K562 (cell line): ENCODE results near the gene TNMD. TPM values are rescaled to one million over a fixed set of nuclear protein-coding genes. Genes with fewer than 3 reads are reported as not detected.

Experiments used
- ATAC-seq: fragments of 200-7000 bp; cut with Tn5 transposase; 3 replicates; pipeline ENCODE4 v1.9.1; 2020; ENCODE audit warnings: moderate library complexity
- BruUV-seq: library from RNA; stranded (reverse); fragments of 400-500 nt; replicated peaks from 2 replicates; lab custom pipeline; 2021; lab: Mats Ljungman, UMichigan
- CTCF ChIA-PET: fragments of 300-600 bp; formaldehyde crosslinking; extraction: SDS; loops from one replicate; lab custom pipeline; 2021; ENCODE audit warnings: low intra/inter-chr PET ratio; lab: Yijun Ruan, JAX
- POLR2A ChIA-PET: fragments of 300-600, 350-650 bp; sonication (Branson Sonifier 250); formaldehyde crosslinking; extraction: SDS; loops from one replicate; lab custom pipeline; 2021; ENCODE audit warnings: antibody characterized with exemption, inconsistent platforms; lab: Yijun Ruan, JAX
- DNase-seq, 4 experiments: peaks; one replicate each; pipeline versions ENCODE4 v3.0.0 to v3.0.0-alpha.2; 2011 to 2018; ENCODE audit warnings: low spot score in 3 of 4, mixed read lengths in 3 of 4; ENCODE audit errors: extremely low read depth in 1 of 4
- FAIRE-seq: peaks from 2 replicates; lab custom pipeline; 2011; peaks lifted over from hg19 to GRCh38; lab: Jason Lieb, UNC
- H2AFZ ChIP-seq: 2 replicates; pipeline ENCODE4 v1.6.0; 2011; ENCODE audit warnings: low read depth, low read length, control low read depth, inconsistent platforms
- H3K27ac ChIP-seq: fragments of 200-600 bp; 3 replicates; pipeline ENCODE4 v1.8.0; 2011; ENCODE audit warnings: low read depth, mild to moderate bottlenecking, control low read depth, inconsistent platforms, low read length, moderate library complexity, mixed read lengths; ENCODE audit errors: extremely low read depth
- H3K27me3 ChIP-seq, 2 experiments: fragments of 300-600 bp in 1 of 2; 2 replicates in 1 of 2; 3 replicates in 1 of 2; pipeline versions ENCODE4 v1.6.0 to v1.8.0; 2011; ENCODE audit warnings: inconsistent platforms in 2 of 2, low read length in 2 of 2, mild to moderate bottlenecking in 1 of 2, mixed read lengths in 1 of 2, moderate library complexity in 1 of 2; ENCODE audit not compliant: control insufficient read depth in 2 of 2, insufficient read depth in 2 of 2
- H3K36me3 ChIP-seq: fragments of 300-600 bp; 3 replicates; pipeline ENCODE4 v1.8.0; 2011; ENCODE audit warnings: mild to moderate bottlenecking, low read length, inconsistent platforms; ENCODE audit not compliant: control insufficient read depth, insufficient read depth
- H3K4me1 ChIP-seq, 2 experiments: fragments of 200-600 bp in 1 of 2; replicated peaks in 1 of 2; 2 replicates in 1 of 2; 3 replicates in 1 of 2; pipeline versions ENCODE4 v1.5.1 to v1.8.0; 2011; ENCODE audit warnings: inconsistent platforms in 2 of 2, low read length in 2 of 2, mild to moderate bottlenecking in 1 of 2, mixed read lengths in 1 of 2, moderate library complexity in 1 of 2; ENCODE audit not compliant: control insufficient read depth in 2 of 2, insufficient read depth in 2 of 2
- H3K4me2 ChIP-seq: 2 replicates; pipeline ENCODE4 v1.6.1; 2011; ENCODE audit warnings: low read length, control low read depth, inconsistent platforms, mixed read lengths; ENCODE audit not compliant: insufficient read depth
- H3K4me3 ChIP-seq: fragments of 200-600 bp; sonication (generic), shearing (Covaris generic); 2 replicates; pipeline ENCODE4 v1.5.1; 2016; ENCODE audit warnings: control low read depth, inconsistent platforms
- H3K79me2 ChIP-seq: fragments of 200-600 bp; 3 replicates; pipeline ENCODE4 v1.8.0; 2011; ENCODE audit warnings: low read length, inconsistent platforms; ENCODE audit not compliant: control insufficient read depth, insufficient read depth
- H3K9ac ChIP-seq, 2 experiments: 2 replicates each; pipeline versions ENCODE4 v1.6.0 to v1.6.1; 2011; ENCODE audit warnings: low read depth in 2 of 2, low read length in 2 of 2, control low read depth in 1 of 2, inconsistent platforms in 1 of 2, mild to moderate bottlenecking in 1 of 2, mixed read lengths in 1 of 2; ENCODE audit not compliant: insufficient read depth in 1 of 2
- H3K9me1 ChIP-seq: one replicate; pipeline ENCODE4 v1.6.0; 2011; ENCODE audit warnings: inconsistent platforms, mild to moderate bottlenecking, low read length, moderate library complexity; ENCODE audit not compliant: control insufficient read depth, insufficient read depth
- H3K9me3 ChIP-seq: replicated peaks from 2 replicates; pipeline ENCODE4 v1.5.1; 2011; ENCODE audit warnings: low read depth, low read length, inconsistent platforms; ENCODE audit not compliant: control insufficient read depth, insufficient read depth
- H4K20me1 ChIP-seq: replicated peaks from 2 replicates; pipeline ENCODE4 v1.6.1; 2011; ENCODE audit warnings: low read length, inconsistent platforms, mixed read lengths; ENCODE audit not compliant: control insufficient read depth, insufficient read depth
- BHLHE40 ChIP-seq: IDR thresholded peaks from 2 replicates; pipeline ENCODE4 v1.6.1; 2011; ENCODE audit warnings: low read length, improper control_type of control experiment
- CAMTA2 ChIP-seq: fragments of 250-450 bp; sonication (Bioruptor Pico); conservative IDR thresholded peaks from 2 replicates; pipeline ENCODE4 v1.5.1; 2022
- CREB1 ChIP-seq, 2 experiments: sonication (generic) in 1 of 2; formaldehyde crosslinking in 1 of 2; IDR thresholded peaks; 2 replicates each; pipeline versions ENCODE4 v1.6.1 to v1.8.0; 2012 to 2022; ENCODE audit warnings: inconsistent platforms in 1 of 2, mild to moderate bottlenecking in 1 of 2, missing genetic modification reagents in 1 of 2, moderate library complexity in 1 of 2
- EGR1 ChIP-seq: fragments of 450-650 bp; conservative IDR thresholded peaks from 2 replicates; pipeline ENCODE4 v1.6.1; 2017; ENCODE audit warnings: mild to moderate bottlenecking
- HSF4 ChIP-seq: fragments of 250-450 bp; sonication (Bioruptor Pico); IDR thresholded peaks from 2 replicates; pipeline ENCODE4 v2.1.2; 2022; ENCODE audit warnings: mild to moderate bottlenecking, moderate library complexity, borderline replicate concordance
- MLLT1 ChIP-seq, 2 experiments: fragments of 450-650 bp; IDR thresholded peaks; 2 replicates each; pipeline ENCODE4 v1.6.1; 2016
- NR2C1 ChIP-seq, 2 experiments: fragments of 450-650 bp; IDR thresholded peaks; 2 replicates each; pipeline ENCODE4 v1.6.1; 2017; ENCODE audit warnings: mild to moderate bottlenecking in 2 of 2, antibody characterized with exemption in 1 of 2, inconsistent platforms in 1 of 2, missing compliant biosample characterization in 1 of 2, missing genetic modification characterization in 1 of 2
- TEAD1 ChIP-seq, 2 experiments: fragments of 450-650 bp in 1 of 2; sonication (generic) in 1 of 2; formaldehyde crosslinking; IDR thresholded peaks; 2 replicates each; pipeline versions ENCODE4 v1.4.0 to v1.8.0; 2020 to 2022; ENCODE audit warnings: mild to moderate bottlenecking in 2 of 2, missing genetic modification reagents in 1 of 2
- U2AF2 ChIP-seq: fragments of 200-400 bp; formaldehyde crosslinking; optimal IDR thresholded peaks from 2 replicates; pipeline ENCODE3; 2017; ENCODE audit warnings: low read depth, mild to moderate bottlenecking, low read length
- ZNF239 ChIP-seq: fragments of 250-450 bp; sonication (Bioruptor Pico); IDR thresholded peaks from 2 replicates; pipeline ENCODE4 v1.4.0; 2020; ENCODE audit warnings: mild to moderate bottlenecking
- ZNF511 ChIP-seq: sonication (generic); formaldehyde crosslinking; IDR thresholded peaks from 2 replicates; pipeline ENCODE4 v1.8.0; 2022; ENCODE audit warnings: mild to moderate bottlenecking, missing genetic modification reagents
- ZNF655 ChIP-seq: fragments of 250-450 bp; sonication (Bioruptor Pico); IDR thresholded peaks from 2 replicates; pipeline ENCODE4 v1.5.0; 2021
- whole genome bisulfite sequencing: fragments of 100-300 bp; shearing (Covaris generic); methylation state at CpG from one replicate; pipeline ENCODE4 v1.1.6; 2016; ENCODE audit warnings: low coverage, mixed read lengths; ENCODE audit not compliant: insufficient coverage; ENCODE audit errors: missing lambda C conversion rate; 5-methylcytosine and 5-hydroxymethylcytosine counted together
- in situ Hi-C: fragments of 300-500 bp; cut with MboI; formaldehyde crosslinking; loops from 4 replicates; pipeline ENCODE4 v1.15.0; 2018; ENCODE audit warnings: inconsistent platforms, mixed read lengths
- intact Hi-C: fragments of 100-400 bp; cut with micrococcal nuclease; formaldehyde crosslinking; loops from 2 replicates; pipeline ENCODE4 v1.14.2; 2022
- polyA plus RNA-seq, 8 experiments: library from polyadenylated mRNA; depleted of rRNA in 4 of 8; stranded (reverse) in 5 of 8; unstranded in 3 of 8; fragments of >200 nt; fragmentation: Nextera tagmentation in 2 of 8; fragmentation: Illumina TruSeq in 1 of 8; extraction: Ambion mirVana in 2 of 8; extraction: Trizol in 1 of 8; gene quantifications; 2 replicates each; pipeline versions ENCODE4 v1.2.1 to v1.2.3, GENCODE V29; 2011 to 2014; ENCODE audit warnings: inconsistent platforms in 1 of 8, missing spikeins in 1 of 8
- total RNA-seq, 7 experiments: library from RNA; depleted of rRNA in 6 of 7; stranded (reverse); fragments of >200 nt in 6 of 7; fragmentation: Illumina TruSeq in 2 of 7; extraction: Trizol in 2 of 7; gene quantifications; 2 replicates each; pipeline versions ENCODE4 v1.2.1 to v1.2.3, GENCODE V29; 2011 to 2021; ENCODE audit warnings: low replicate concordance in 1 of 7
- TF ChIP-seq, protein P1 (sequence below): fragments of 450-650 bp; conservative IDR thresholded peaks from 2 replicates; pipeline ENCODE4 v1.6.1; 2016; ENCODE audit warnings: missing genetic modification characterization, low read depth, mild to moderate bottlenecking, control low read depth, missing compliant biosample characterization
- TF ChIP-seq, protein P2 (sequence below), 2 experiments: fragments of 450-650 bp; IDR thresholded peaks; 2 replicates each; pipeline ENCODE4 v1.6.1; 2018; ENCODE audit warnings: mild to moderate bottlenecking in 2 of 2, low read depth in 1 of 2; ENCODE audit not compliant: partially characterized antibody in 2 of 2

The TNMD gene
- total and polyA plus RNA-seq, 9 of the 15 experiments (the other 6 are each of a cell fraction or from before 2014, with no cell fraction given): not detected

- no peaks in the 10 kb centered on the region for H3K79me2 ChIP-seq
- ATAC-seq (no peak), FAIRE-seq (no peak), DNase-seq (no peak)
- H3K27ac ChIP-seq: no peak overlapping the region
- no peaks in the 10 kb centered on the region for H3K36me3 ChIP-seq
- H4K20me1 ChIP-seq: no peaks in the 10 kb centered on the region
- ChIA-PET CTCF (no interaction called here), POLR2A (no interaction called here)
- no peak overlapping the region for H3K4me2 ChIP-seq
- no peaks in the 10 kb centered on the region for H3K9me3 ChIP-seq
- H3K9me1 ChIP-seq: no peaks in the 10 kb centered on the region
- in situ Hi-C loops: no loop called here
- intact Hi-C loops: no loop called here
- H3K4me3 ChIP-seq: no peak overlapping the region
- H3K27me3 ChIP-seq: no peaks in the 10 kb centered on the region
- H2AFZ ChIP-seq: no peak overlapping the region
- WGBS: 5% methylated on average over 2 of the region's 2 CpGs
- no TSS peak for BruUV-seq
- H3K4me1 ChIP-seq: no peaks in the 10 kb centered on the region
- no peak overlapping the region for H3K9ac ChIP-seq
- TF ChIP-seq, protein P1, sequence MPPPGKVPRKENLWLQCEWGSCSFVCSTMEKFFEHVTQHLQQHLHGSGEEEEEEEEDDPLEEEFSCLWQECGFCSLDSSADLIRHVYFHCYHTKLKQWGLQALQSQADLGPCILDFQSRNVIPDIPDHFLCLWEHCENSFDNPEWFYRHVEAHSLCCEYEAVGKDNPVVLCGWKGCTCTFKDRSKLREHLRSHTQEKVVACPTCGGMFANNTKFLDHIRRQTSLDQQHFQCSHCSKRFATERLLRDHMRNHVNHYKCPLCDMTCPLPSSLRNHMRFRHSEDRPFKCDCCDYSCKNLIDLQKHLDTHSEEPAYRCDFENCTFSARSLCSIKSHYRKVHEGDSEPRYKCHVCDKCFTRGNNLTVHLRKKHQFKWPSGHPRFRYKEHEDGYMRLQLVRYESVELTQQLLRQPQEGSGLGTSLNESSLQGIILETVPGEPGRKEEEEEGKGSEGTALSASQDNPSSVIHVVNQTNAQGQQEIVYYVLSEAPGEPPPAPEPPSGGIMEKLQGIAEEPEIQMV (tag): no peak
- TF ChIP-seq, protein P2, sequence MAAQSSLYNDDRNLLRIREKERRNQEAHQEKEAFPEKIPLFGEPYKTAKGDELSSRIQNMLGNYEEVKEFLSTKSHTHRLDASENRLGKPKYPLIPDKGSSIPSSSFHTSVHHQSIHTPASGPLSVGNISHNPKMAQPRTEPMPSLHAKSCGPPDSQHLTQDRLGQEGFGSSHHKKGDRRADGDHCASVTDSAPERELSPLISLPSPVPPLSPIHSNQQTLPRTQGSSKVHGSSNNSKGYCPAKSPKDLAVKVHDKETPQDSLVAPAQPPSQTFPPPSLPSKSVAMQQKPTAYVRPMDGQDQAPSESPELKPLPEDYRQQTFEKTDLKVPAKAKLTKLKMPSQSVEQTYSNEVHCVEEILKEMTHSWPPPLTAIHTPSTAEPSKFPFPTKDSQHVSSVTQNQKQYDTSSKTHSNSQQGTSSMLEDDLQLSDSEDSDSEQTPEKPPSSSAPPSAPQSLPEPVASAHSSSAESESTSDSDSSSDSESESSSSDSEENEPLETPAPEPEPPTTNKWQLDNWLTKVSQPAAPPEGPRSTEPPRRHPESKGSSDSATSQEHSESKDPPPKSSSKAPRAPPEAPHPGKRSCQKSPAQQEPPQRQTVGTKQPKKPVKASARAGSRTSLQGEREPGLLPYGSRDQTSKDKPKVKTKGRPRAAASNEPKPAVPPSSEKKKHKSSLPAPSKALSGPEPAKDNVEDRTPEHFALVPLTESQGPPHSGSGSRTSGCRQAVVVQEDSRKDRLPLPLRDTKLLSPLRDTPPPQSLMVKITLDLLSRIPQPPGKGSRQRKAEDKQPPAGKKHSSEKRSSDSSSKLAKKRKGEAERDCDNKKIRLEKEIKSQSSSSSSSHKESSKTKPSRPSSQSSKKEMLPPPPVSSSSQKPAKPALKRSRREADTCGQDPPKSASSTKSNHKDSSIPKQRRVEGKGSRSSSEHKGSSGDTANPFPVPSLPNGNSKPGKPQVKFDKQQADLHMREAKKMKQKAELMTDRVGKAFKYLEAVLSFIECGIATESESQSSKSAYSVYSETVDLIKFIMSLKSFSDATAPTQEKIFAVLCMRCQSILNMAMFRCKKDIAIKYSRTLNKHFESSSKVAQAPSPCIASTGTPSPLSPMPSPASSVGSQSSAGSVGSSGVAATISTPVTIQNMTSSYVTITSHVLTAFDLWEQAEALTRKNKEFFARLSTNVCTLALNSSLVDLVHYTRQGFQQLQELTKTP (IDR thresholded peaks at IDR 0.05; ENCODE audit: low read depth in 1 of 2, partially characterized antibody in 2 of 2): no peak
- no peak for TF ChIP-seq U2AF2
- TF ChIP-seq TEAD1 (CRISPR knock-in tag; IDR thresholded peaks at IDR 0.05): no peak
- TF ChIP-seq EGR1: no peak
- no peak for TF ChIP-seq ZNF655 (CRISPR knock-in tag)
- no peak for TF ChIP-seq ZNF239 (CRISPR knock-in tag)
- TF ChIP-seq MLLT1 (IDR thresholded peaks at IDR 0.05): no peak
- TF ChIP-seq ZNF511: no peak
- TF ChIP-seq BHLHE40: no peak
- no peak for TF ChIP-seq CAMTA2 (CRISPR knock-in tag)
- no peak for TF ChIP-seq HSF4 (CRISPR knock-in tag)
- TF ChIP-seq NR2C1 (IDR thresholded peaks at IDR 0.05): no peak
- TF ChIP-seq NR2C1 (tag; IDR thresholded peaks at IDR 0.05): no peak
- TF ChIP-seq CREB1 (IDR thresholded peaks at IDR 0.05): no peak
- TF ChIP-seq CREB1 (CRISPR knock-in tag; IDR thresholded peaks at IDR 0.05): no peak
These were observed 63.0 kb downstream of the TNMD start for GRCh38 chrX:100647739-100648138.
